Effector CD8-positive, alpha-beta T cell (primary cell): ENCODE results near the gene ERBB4.
"Not testable (repeated sequence)": the region's sequence is repeated elsewhere in the genome, so short reads cannot be mapped to it uniquely, and the experiment has no call there.

ENCODE experiments used
- DNase-seq: peaks from one replicate; lab custom pipeline; 2025; lab: John Stamatoyannopoulos, UW

ERBB4 gene

GRCh38 chr2:212076456-212076855 lies 462.1 kb downstream of the ERBB4 start:
- no peak for DNase-seq

- no peak for DNase-seq
These were observed 465.2 kb downstream of the ERBB4 start for GRCh38 chr2:212073360-212073759.

GRCh38 chr2:212066546-212066945 lies 472.1 kb downstream of the ERBB4 start:
- DNase-seq: no peak

GRCh38 chr2:212064318-212064717 lies 474.3 kb downstream of the ERBB4 start:
- DNase-seq: no peak

GRCh38 chr2:212052412-212053159 lies 486.0 kb downstream of the ERBB4 start:
- no peak for DNase-seq

GRCh38 chr2:212050871-212051270 lies 487.7 kb downstream of the ERBB4 start:
- no peak for DNase-seq

- DNase-seq: no peak
These were observed 496.0 kb downstream of the ERBB4 start for GRCh38 chr2:212042562-212042961.

- DNase-seq: no peak
These were observed 501.5 kb downstream of the ERBB4 start for GRCh38 chr2:212037062-212037461.

GRCh38 chr2:212034841-212035585 lies 503.6 kb downstream of the ERBB4 start:
- DNase-seq: no peak

- no peak for DNase-seq
These were observed 504.7 kb downstream of the ERBB4 start for GRCh38 chr2:212033888-212034287.

- no peak for DNase-seq
These were observed 505.9 kb downstream of the ERBB4 start for GRCh38 chr2:212032536-212033219.

GRCh38 chr2:212032032-212032431 lies 506.6 kb downstream of the ERBB4 start:
- DNase-seq: no peak

- no peak for DNase-seq
These were observed 507.9 kb downstream of the ERBB4 start for GRCh38 chr2:212030709-212031108.

GRCh38 chr2:212028798-212029394 lies 509.7 kb downstream of the ERBB4 start:
- DNase-seq: no peak

GRCh38 chr2:212027681-212028628 lies 510.6 kb downstream of the ERBB4 start:
- DNase-seq: no peak

GRCh38 chr2:212024040-212024439 lies 514.6 kb downstream of the ERBB4 start:
- no peak for DNase-seq

- DNase-seq: no peak
These were observed 515.6 kb downstream of the ERBB4 start for GRCh38 chr2:212022966-212023365.

GRCh38 chr2:212021947-212022346 lies 516.7 kb downstream of the ERBB4 start:
- no peak for DNase-seq

GRCh38 chr2:212015588-212015987 lies 523.0 kb downstream of the ERBB4 start:
- no peak for DNase-seq

- no peak for DNase-seq
These were observed 525.0 kb downstream of the ERBB4 start for GRCh38 chr2:212013626-212014025.

- not testable (repeated sequence) for DNase-seq
These were observed 528.3 kb downstream of the ERBB4 start for GRCh38 chr2:212010305-212010704.
